SK-N-MC (cell line): ENCODE results near the gene C11orf98.

ENCODE experiments used
- EZH2 ChIP-seq: fragments of 200-600 bp; sonication (generic); IDR thresholded peaks from one replicate; pipeline ENCODE4 v1.6.1; 2017; ENCODE audit warnings: antibody characterized with exemption
- POLR2AphosphoS5 ChIP-seq: IDR thresholded peaks from 2 replicates; pipeline ENCODE4 v1.6.1; 2012; ENCODE audit warnings: mild to moderate bottlenecking, low read depth, low read length, borderline replicate concordance

DNA sequence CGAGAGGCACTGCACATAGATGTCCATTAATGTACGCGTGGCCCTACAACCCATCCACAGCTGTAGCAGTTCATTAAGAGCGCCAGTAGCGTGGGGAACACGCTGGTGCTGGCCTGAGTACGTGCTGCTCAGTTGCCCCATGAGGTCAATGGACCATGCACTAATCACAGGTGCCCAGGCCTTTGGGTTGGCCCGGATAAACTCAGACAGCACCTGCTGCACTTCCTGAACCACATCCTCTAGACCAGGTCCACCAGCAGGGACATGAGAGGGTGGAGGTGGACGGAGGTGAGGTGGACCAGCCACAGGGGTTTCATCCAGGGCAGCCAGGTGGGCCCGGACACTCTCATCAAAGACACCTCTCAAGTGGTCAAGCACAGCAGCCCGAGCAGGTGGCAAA is 15.5 kb downstream of the C11orf98 start:
- TF ChIP-seq EZH2, result no peak
- no peak for TF ChIP-seq POLR2AphosphoS5
